BJ (cell line): ENCODE results near the gene PMVK. TPM values are rescaled to one million over a fixed set of nuclear protein-coding genes. Genes with fewer than 3 reads are reported as not detected.

Experiments
- CTCF ChIA-PET: fragments of 350-600 bp; formaldehyde crosslinking; extraction: SDS; loops from one replicate; lab custom pipeline; 2021; ENCODE audit warnings: antibody characterized with exemption, inconsistent platforms; lab: Yijun Ruan, JAX
- POLR2A ChIA-PET: fragments of 300-600 bp; sonication (Branson Sonifier 250); formaldehyde crosslinking; extraction: SDS; loops from one replicate; lab custom pipeline; 2021; ENCODE audit warnings: antibody characterized with exemption; lab: Charles Lee
- DNase-seq: peaks from one replicate; pipeline ENCODE4 v3.0.0-alpha.2; 2011; ENCODE audit warnings: low read depth
- H3K27me3 ChIP-seq: 2 replicates; pipeline ENCODE4 v1.6.0; 2011; ENCODE audit warnings: low read length; ENCODE audit not compliant: control insufficient read depth, insufficient read depth
- H3K36me3 ChIP-seq: 2 replicates; pipeline ENCODE4 v1.5.1; 2011; ENCODE audit warnings: low read length; ENCODE audit not compliant: control insufficient read depth, insufficient read depth
- H3K4me3 ChIP-seq: 2 replicates; pipeline ENCODE4 v1.5.1; 2011; ENCODE audit warnings: low read depth, mild to moderate bottlenecking, control low read depth, low read length
- polyA plus RNA-seq: library from polyadenylated mRNA; depleted of rRNA; stranded (reverse); fragments of >200 nt; gene quantifications from 2 replicates; pipeline ENCODE4 v1.2.3, GENCODE V29; 2011; rRNA removed
- small RNA-seq: library from RNA; depleted of rRNA; stranded (forward); fragments of <200 nt; gene quantifications from one replicate; pipeline ENCODE3, GENCODE V24; 2012; ENCODE audit warnings: low replicate concordance, low read depth; ENCODE audit not compliant: insufficient read length
- TF ChIP-seq, protein P1 (sequence below): IDR thresholded peaks from 2 replicates; pipeline ENCODE4 v1.5.1; 2011; ENCODE audit warnings: low read depth, mild to moderate bottlenecking, control low read depth, inconsistent platforms, low read length, moderate library complexity; ENCODE audit not compliant: insufficient read depth

Gene PMVK
- polyA plus RNA-seq, 1 experiment: 38.4 TPM

DNA sequence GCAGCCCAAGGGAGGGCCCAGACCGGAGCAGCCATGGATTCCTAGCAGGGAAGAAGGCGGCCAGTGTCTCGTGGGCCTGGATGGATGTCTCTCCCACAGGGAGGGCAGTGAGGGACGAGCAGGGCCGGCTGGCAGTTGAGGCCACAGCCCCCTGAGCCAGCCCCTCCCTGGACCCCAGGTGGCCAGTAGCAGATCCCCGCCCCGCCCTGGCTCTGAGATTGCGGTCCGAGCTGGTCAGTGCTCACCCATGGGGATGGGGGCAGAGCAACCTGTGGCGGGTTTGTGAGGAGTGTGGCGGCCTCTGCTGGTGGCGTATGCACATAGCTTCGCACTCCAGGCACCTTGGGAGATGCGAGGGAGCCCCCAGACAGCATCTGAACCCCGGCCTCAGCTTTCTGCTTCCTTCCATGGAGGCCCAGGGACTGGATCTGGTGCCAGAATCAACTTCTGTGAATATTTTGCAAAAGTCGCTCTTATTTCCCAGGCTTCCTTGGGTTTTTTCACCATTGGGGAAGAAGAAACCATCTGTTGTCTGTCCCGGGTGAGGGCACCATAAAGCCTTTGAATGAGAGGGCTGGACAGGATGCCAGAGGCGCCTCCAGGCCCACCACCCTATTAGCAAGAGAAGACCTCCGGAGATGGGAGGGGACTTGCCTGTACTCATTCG lies 58.0 kb downstream of the PMVK start:
- DNase-seq: no peak
- TF ChIP-seq, protein P1, sequence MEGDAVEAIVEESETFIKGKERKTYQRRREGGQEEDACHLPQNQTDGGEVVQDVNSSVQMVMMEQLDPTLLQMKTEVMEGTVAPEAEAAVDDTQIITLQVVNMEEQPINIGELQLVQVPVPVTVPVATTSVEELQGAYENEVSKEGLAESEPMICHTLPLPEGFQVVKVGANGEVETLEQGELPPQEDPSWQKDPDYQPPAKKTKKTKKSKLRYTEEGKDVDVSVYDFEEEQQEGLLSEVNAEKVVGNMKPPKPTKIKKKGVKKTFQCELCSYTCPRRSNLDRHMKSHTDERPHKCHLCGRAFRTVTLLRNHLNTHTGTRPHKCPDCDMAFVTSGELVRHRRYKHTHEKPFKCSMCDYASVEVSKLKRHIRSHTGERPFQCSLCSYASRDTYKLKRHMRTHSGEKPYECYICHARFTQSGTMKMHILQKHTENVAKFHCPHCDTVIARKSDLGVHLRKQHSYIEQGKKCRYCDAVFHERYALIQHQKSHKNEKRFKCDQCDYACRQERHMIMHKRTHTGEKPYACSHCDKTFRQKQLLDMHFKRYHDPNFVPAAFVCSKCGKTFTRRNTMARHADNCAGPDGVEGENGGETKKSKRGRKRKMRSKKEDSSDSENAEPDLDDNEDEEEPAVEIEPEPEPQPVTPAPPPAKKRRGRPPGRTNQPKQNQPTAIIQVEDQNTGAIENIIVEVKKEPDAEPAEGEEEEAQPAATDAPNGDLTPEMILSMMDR: peak; percentile 87
- H3K4me3 ChIP-seq: no peak overlapping the region
- POLR2A ChIA-PET: no interaction called here
- no peaks in the 10 kb centered on the region for H3K36me3 ChIP-seq
- CTCF ChIA-PET: interaction anchor here (0.6 to 5.8 kb wide), 33 partner anchors 8 to 398 kb away, joined by 3 to 36 read pairs (median 3); partner anchors contain the start of gene KCNN3
- peaks cover 7% of the 10 kb centered on the region for H3K27me3 ChIP-seq

DNA sequence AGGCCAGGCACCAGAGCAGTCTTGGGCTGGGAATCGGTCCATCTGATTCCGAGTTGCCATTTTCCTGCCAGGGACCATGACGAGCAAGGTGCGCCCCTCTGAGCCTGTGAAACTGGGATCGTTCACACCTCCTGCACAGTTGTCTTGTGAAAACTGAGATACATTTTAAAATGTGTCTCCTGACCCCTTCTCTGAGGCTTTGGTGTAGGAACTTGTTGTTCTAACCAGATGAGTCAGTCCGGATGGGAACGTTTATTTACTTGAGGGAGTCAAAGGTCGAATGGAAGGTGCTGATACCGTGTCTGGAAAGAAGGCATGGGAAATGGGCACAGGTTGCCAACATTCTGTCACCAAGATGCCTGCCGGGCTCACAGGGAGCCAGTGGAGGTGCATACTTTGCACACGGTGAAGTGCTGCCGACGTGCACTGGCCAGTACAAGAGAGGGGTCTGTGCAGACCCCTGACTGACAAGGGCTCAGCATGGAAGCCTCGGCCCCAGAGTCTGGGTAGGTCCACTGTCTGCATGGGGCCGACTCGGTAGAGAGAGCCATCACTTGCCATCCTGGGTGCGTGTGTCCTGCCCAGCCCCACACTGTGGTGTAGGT lies 59.0 kb downstream of the PMVK start:
- ChIA-PET CTCF (interaction anchor here (0.6 to 5.8 kb wide), 15 partner anchors 8 to 397 kb away, joined by 3 to 36 read pairs (median 4); partner anchors contain the start of gene KCNN3), POLR2A (no interaction called here)
- Histone ChIP-seq H3K27me3 (peaks cover 7% of the 10 kb centered on the region), H3K36me3 (no peaks in the 10 kb centered on the region), H3K4me3 (no peak overlapping the region)
- TF ChIP-seq, protein P1: no peak
- DNase-seq: no peak

DNA sequence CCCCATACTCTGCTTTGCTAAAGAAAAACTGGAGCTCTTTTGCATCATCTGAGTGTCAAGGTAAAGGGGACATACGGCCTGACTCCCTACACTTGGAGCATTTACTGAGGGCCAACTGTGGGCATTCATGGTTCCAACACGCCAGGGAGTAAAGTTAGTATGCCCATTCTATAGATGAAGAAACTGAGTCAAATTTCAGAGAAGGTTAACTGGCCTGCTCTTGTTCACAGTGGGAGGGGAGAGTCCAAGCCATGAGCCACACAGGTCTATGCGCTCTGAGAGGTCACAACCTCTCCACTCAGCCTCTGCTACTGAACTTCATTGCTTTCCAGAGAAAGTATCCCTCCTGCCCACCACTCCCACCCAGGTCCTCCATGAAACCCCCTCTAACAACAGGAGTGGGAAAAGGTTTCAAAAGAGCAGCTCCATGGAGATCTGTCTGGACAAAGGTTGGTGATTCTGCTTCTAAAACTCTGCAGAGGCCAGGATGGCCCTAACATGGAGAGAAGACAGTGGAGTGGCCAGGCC lies 59.6 kb downstream of the PMVK start:
- no peak for DNase-seq
- TF ChIP-seq, protein P1: no peak
- Histone ChIP-seq H3K4me3 (no peak overlapping the region), H3K27me3 (peaks cover 5% of the 10 kb centered on the region), H3K36me3 (no peaks in the 10 kb centered on the region)
- ChIA-PET POLR2A (no interaction called here), CTCF (interaction anchor here (1.1 to 5.8 kb wide), 5 partner anchors 67 to 397 kb away, joined by 3 to 36 read pairs (median 6); no protein-coding TSS in a partner anchor)

Small RNAs within 50 kb of the gene (small RNA-seq; reads per million reads assigned to genes)
- not detected for gene MIR4258
- gene RF00017: not detected

Other genes with a start within 250 kb of the PMVK start
- gene KCNN3, start 66.4 kb downstream of the PMVK start, polyA plus RNA-seq: not detected in 2 replicates
- gene PBXIP1, start 19.4 kb upstream of the PMVK start, polyA plus RNA-seq: 65.6 and 83.1 TPM in 2 replicates
- gene PYGO2, start 25.1 kb upstream of the PMVK start, polyA plus RNA-seq: 18.0 and 21.0 TPM in 2 replicates
- 455 and 653 TPM in 2 replicates for gene SHC1, start 34.0 kb upstream of the PMVK start, polyA plus RNA-seq
- 111 and 160 TPM in 2 replicates for gene CKS1B, start 38.0 kb upstream of the PMVK start, polyA plus RNA-seq
- 26.5 and 40.5 TPM in 2 replicates for gene FLAD1, start 46.6 kb upstream of the PMVK start, polyA plus RNA-seq
- gene LENEP, start 56.9 kb upstream of the PMVK start, polyA plus RNA-seq: not detected in 2 replicates
- gene ZBTB7B, start 66.1 kb upstream of the PMVK start, polyA plus RNA-seq: 18.1 and 29.4 TPM in 2 replicates
- gene DCST2, start 97.1 kb upstream of the PMVK start, polyA plus RNA-seq: 0.17 and 0.38 TPM in 2 replicates
- gene DCST1, start 97.1 kb upstream of the PMVK start, polyA plus RNA-seq: not detected in 2 replicates
- gene ADAM15, start 114.6 kb upstream of the PMVK start, polyA plus RNA-seq: 55.1 and 88.8 TPM in 2 replicates
- gene EFNA4, start 127.0 kb upstream of the PMVK start, polyA plus RNA-seq: 6.6 and 12.4 TPM in 2 replicates
- 1.4 and 1.8 TPM in 2 replicates for gene EFNA3, start 142.1 kb upstream of the PMVK start, polyA plus RNA-seq
- 1.1 and 1.6 TPM in 2 replicates for gene EFNA1, start 191.2 kb upstream of the PMVK start, polyA plus RNA-seq
- 39.5 and 47.4 TPM in 2 replicates for gene SLC50A1, start 199.1 kb upstream of the PMVK start, polyA plus RNA-seq
- 28.0 and 34.1 TPM in 2 replicates for gene DPM3, start 203.8 kb upstream of the PMVK start, polyA plus RNA-seq
- gene KRTCAP2, start 236.6 kb upstream of the PMVK start, polyA plus RNA-seq: 211 and 225 TPM in 2 replicates
- 3.5 and 5.4 TPM in 2 replicates for gene TRIM46, start 237.1 kb upstream of the PMVK start, polyA plus RNA-seq